GM23338 (cell line): Measurements from ENCODE around the gene DNM1L. TPM values are rescaled to one million over a fixed set of nuclear protein-coding genes. Genes with fewer than 3 reads are reported as not detected.

Source experiments
- ATAC-seq: fragments of 200-7000 bp; cut with Tn5 transposase; 3 replicates; pipeline ENCODE4 v1.9.1; 2020
- DNase-seq: peaks from one replicate; pipeline ENCODE4 v3.0.0-alpha.2; 2015; ENCODE audit warnings: low spot score
- H2AFZ ChIP-seq: fragments of 200-600 bp; sonication (generic); 2 replicates; pipeline ENCODE4 v1.8.0; 2016; ENCODE audit warnings: antibody characterized with exemption, mild to moderate bottlenecking, moderate library complexity
- H3F3A ChIP-seq: fragments of 200-600 bp; sonication (generic); replicated peaks from 2 replicates; pipeline ENCODE4 v1.8.0; 2017; ENCODE audit warnings: antibody characterized with exemption, mixed run types, low read depth
- H3K27ac ChIP-seq: fragments of 200-600 bp; sonication (generic); 2 replicates; pipeline ENCODE4 v1.6.1; 2016; ENCODE audit warnings: low read depth
- H3K27me3 ChIP-seq: fragments of 200-600 bp; sonication (generic); 2 replicates; pipeline ENCODE4 v1.8.0; 2016; ENCODE audit warnings: mild to moderate bottlenecking, mixed run types, moderate library complexity; ENCODE audit not compliant: insufficient read depth
- H3K36me3 ChIP-seq: fragments of 200-600 bp; sonication (generic); 2 replicates; pipeline ENCODE4 v1.8.0; 2016; ENCODE audit warnings: mild to moderate bottlenecking; ENCODE audit not compliant: insufficient read depth
- H3K4me1 ChIP-seq: fragments of 200-600 bp; sonication (generic); 2 replicates; pipeline ENCODE4 v1.8.0; 2016; ENCODE audit warnings: mild to moderate bottlenecking, moderate library complexity; ENCODE audit not compliant: insufficient read depth
- H3K4me2 ChIP-seq: fragments of 200-600 bp; sonication (generic); 2 replicates; pipeline ENCODE4 v1.7.1; 2017; ENCODE audit warnings: mixed run types
- H3K4me3 ChIP-seq: fragments of 200-600 bp; sonication (generic); 2 replicates; pipeline ENCODE4 v1.6.1; 2016; ENCODE audit warnings: mixed run types
- H3K79me2 ChIP-seq: fragments of 200-600 bp; sonication (generic); replicated peaks from 2 replicates; pipeline ENCODE4 v1.8.0; 2017; ENCODE audit warnings: mild to moderate bottlenecking; ENCODE audit not compliant: insufficient read depth
- H3K9me2 ChIP-seq: fragments of 200-600 bp; sonication (generic); 2 replicates; pipeline ENCODE4 v1.8.0; 2017; ENCODE audit not compliant: insufficient read depth
- H4K20me1 ChIP-seq: fragments of 200-600 bp; sonication (generic); replicated peaks from 2 replicates; pipeline ENCODE4 v1.8.0; 2017; ENCODE audit warnings: mild to moderate bottlenecking; ENCODE audit not compliant: insufficient read depth
- H3K27ac Mint-ChIP-seq: 2 replicates; pipeline ENCODE4 v1.8.0; 2020; ENCODE audit warnings: inconsistent platforms, mild to moderate bottlenecking, moderate library complexity, mixed read lengths
- H3K27me3 Mint-ChIP-seq: 3 replicates; pipeline ENCODE4 v1.8.0; 2022; ENCODE audit warnings: low read depth, mild to moderate bottlenecking, moderate library complexity, mixed read lengths, inconsistent platforms; ENCODE audit not compliant: insufficient read depth, poor library complexity
- H3K36me3 Mint-ChIP-seq: 3 replicates; pipeline ENCODE4 v1.8.0; 2021; ENCODE audit warnings: low read depth, mild to moderate bottlenecking, inconsistent platforms, moderate library complexity, mixed read lengths
- H3K4me1 Mint-ChIP-seq: 3 replicates; pipeline ENCODE4 v1.8.0; 2020; ENCODE audit warnings: mild to moderate bottlenecking, inconsistent platforms, mixed read lengths
- H3K4me3 Mint-ChIP-seq: 3 replicates; pipeline ENCODE4 v1.8.0; 2021; ENCODE audit warnings: moderate library complexity, mild to moderate bottlenecking, inconsistent platforms, mixed read lengths
- H3K9me3 Mint-ChIP-seq: 3 replicates; pipeline ENCODE4 v1.8.0; 2020; ENCODE audit warnings: moderate library complexity, mild to moderate bottlenecking, inconsistent platforms, mixed read lengths
- CREB1 ChIP-seq: fragments of 250-450 bp; sonication (Bioruptor Pico); IDR thresholded peaks from 2 replicates; pipeline ENCODE4 v1.5.0; 2020; ENCODE audit warnings: low read depth, mild to moderate bottlenecking, moderate library complexity
- ETS1 ChIP-seq: IDR thresholded peaks from 2 replicates; pipeline ENCODE4 v1.6.1; 2016; ENCODE audit warnings: antibody characterized with exemption
- EZH2 ChIP-seq: fragments of 200-600 bp; sonication (generic); IDR thresholded peaks from one replicate; pipeline ENCODE4 v1.8.0; 2017; ENCODE audit warnings: antibody characterized with exemption, mild to moderate bottlenecking, low read depth; ENCODE audit not compliant: unreplicated experiment
- EZH2phosphoT487 ChIP-seq: fragments of 200-600 bp; sonication (generic); IDR thresholded peaks from one replicate; pipeline ENCODE4 v1.8.1; 2018; ENCODE audit warnings: antibody characterized with exemption; ENCODE audit not compliant: unreplicated experiment
- JUNB ChIP-seq: IDR thresholded peaks from one replicate; pipeline ENCODE4 v1.6.1; 2016; ENCODE audit warnings: antibody characterized with exemption; ENCODE audit not compliant: unreplicated experiment
- NANOG ChIP-seq: IDR thresholded peaks from 2 replicates; pipeline ENCODE4 v1.6.1; 2016; ENCODE audit warnings: antibody characterized with exemption, borderline replicate concordance
- POLR2AphosphoS5 ChIP-seq: IDR thresholded peaks from 2 replicates; pipeline ENCODE4 v1.6.1; 2016; ENCODE audit warnings: antibody characterized with exemption, low read depth
- STAT1 ChIP-seq: IDR thresholded peaks from one replicate; pipeline ENCODE4 v1.6.1; 2016; ENCODE audit warnings: antibody characterized with exemption; ENCODE audit not compliant: unreplicated experiment
- ZNF114 ChIP-seq: fragments of 250-450 bp; sonication (Bioruptor Pico); IDR thresholded peaks from 2 replicates; pipeline ENCODE4 v1.5.0; 2020; ENCODE audit warnings: mild to moderate bottlenecking, moderate library complexity
- ZNF331 ChIP-seq: fragments of 250-450 bp; sonication (Bioruptor Pico); IDR thresholded peaks from 2 replicates; pipeline ENCODE4 v1.5.0; 2020; ENCODE audit warnings: low read depth, mild to moderate bottlenecking, moderate library complexity
- ZNF462 ChIP-seq: fragments of 250-450 bp; sonication (Bioruptor Pico); IDR thresholded peaks from 2 replicates; pipeline ENCODE4 v1.5.0; 2020; ENCODE audit warnings: mild to moderate bottlenecking, moderate library complexity
- polyA plus RNA-seq: library from polyadenylated mRNA; unstranded; fragments of >200 nt; fragmentation: Nextera tagmentation; extraction: Ambion mirVana; gene quantifications from 2 replicates; pipeline ENCODE4 v1.2.1, GENCODE V29; 2016
- total RNA-seq: library from RNA; depleted of rRNA; stranded (reverse); fragments of >200 nt; shearing (Covaris generic); gene quantifications from 2 replicates; pipeline ENCODE4 v1.2.3, GENCODE V29; 2014
- TF ChIP-seq, protein P1 (sequence below), 2 experiments: fragments of 200-600 bp in 1 of 2; sonication (generic) in 1 of 2; conservative IDR thresholded peaks; 2 replicates each; pipeline versions ENCODE4 v1.5.1 to v1.6.1; 2016 to 2017; ENCODE audit warnings: antibody characterized with exemption in 2 of 2, low read depth in 2 of 2, mild to moderate bottlenecking in 2 of 2, moderate library complexity in 1 of 2
- TF ChIP-seq, protein P2 (sequence below): IDR thresholded peaks from one replicate; pipeline ENCODE4 v1.6.1; 2018; ENCODE audit warnings: antibody characterized with exemption; ENCODE audit not compliant: unreplicated experiment

The DNM1L gene
- total and polyA plus RNA-seq, 2 experiments from 2014 or later: 72.2 to 94.8 TPM

DNA sequence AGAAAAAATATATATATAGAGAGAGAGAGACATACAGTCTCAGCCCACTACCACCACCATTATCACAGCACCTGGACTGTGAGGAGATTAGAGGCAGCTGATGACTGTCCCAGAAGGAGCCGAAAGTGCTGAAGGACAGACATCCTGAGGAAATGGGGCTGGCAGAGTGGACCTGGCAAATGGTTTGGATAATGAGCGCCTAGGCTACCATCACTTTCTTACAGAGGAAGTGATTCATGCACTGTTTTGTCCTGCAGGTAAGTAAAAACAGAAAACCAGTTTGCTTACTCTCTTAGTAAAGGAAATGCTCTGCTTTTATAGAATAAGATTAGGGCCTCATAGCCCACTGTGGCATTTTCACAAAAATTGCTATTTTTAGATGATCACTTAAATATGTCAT is 28.6 kb upstream of the DNM1L start:
- no peak for DNase-seq
- H3K9me2 ChIP-seq: no peaks in the 10 kb centered on the region

More for the DNA sequence above, 28.6 kb upstream of the DNM1L start:
- Histone ChIP-seq H3K36me3 (no peaks in the 10 kb centered on the region), H3K4me1 (no peaks in the 10 kb centered on the region; the same call in 1 of the 2 replicates), H4K20me1 (no peaks in the 10 kb centered on the region), H2AFZ (no peak overlapping the region), H3K27me3 (no peaks in the 10 kb centered on the region), H3K4me3 (no peak overlapping the region), H3K4me2 (no peak overlapping the region), H3F3A (0 out of 2 replicates have a peak, but pooled peaks cover 5% of the 10 kb centered on the region), H3K79me2 (no peaks in the 10 kb centered on the region), H3K27ac (no peak overlapping the region)
- TF ChIP-seq ETS1 (no peak), STAT1 (no peak), ZNF331 (CRISPR knock-in tag) (no peak), CREB1 (no peak), ZNF462 (CRISPR knock-in tag) (no peak), JUNB (no peak), EZH2phosphoT487 (no peak), ZNF114 (CRISPR knock-in tag) (no peak), POLR2AphosphoS5 (no peak), EZH2 (no peak), NANOG (no peak)
- TF ChIP-seq, protein P1, sequence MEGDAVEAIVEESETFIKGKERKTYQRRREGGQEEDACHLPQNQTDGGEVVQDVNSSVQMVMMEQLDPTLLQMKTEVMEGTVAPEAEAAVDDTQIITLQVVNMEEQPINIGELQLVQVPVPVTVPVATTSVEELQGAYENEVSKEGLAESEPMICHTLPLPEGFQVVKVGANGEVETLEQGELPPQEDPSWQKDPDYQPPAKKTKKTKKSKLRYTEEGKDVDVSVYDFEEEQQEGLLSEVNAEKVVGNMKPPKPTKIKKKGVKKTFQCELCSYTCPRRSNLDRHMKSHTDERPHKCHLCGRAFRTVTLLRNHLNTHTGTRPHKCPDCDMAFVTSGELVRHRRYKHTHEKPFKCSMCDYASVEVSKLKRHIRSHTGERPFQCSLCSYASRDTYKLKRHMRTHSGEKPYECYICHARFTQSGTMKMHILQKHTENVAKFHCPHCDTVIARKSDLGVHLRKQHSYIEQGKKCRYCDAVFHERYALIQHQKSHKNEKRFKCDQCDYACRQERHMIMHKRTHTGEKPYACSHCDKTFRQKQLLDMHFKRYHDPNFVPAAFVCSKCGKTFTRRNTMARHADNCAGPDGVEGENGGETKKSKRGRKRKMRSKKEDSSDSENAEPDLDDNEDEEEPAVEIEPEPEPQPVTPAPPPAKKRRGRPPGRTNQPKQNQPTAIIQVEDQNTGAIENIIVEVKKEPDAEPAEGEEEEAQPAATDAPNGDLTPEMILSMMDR (conservative IDR thresholded peaks at IDR 0.05; ENCODE audit: low read depth in 2 of 2): no peak
- TF ChIP-seq, protein P2, sequence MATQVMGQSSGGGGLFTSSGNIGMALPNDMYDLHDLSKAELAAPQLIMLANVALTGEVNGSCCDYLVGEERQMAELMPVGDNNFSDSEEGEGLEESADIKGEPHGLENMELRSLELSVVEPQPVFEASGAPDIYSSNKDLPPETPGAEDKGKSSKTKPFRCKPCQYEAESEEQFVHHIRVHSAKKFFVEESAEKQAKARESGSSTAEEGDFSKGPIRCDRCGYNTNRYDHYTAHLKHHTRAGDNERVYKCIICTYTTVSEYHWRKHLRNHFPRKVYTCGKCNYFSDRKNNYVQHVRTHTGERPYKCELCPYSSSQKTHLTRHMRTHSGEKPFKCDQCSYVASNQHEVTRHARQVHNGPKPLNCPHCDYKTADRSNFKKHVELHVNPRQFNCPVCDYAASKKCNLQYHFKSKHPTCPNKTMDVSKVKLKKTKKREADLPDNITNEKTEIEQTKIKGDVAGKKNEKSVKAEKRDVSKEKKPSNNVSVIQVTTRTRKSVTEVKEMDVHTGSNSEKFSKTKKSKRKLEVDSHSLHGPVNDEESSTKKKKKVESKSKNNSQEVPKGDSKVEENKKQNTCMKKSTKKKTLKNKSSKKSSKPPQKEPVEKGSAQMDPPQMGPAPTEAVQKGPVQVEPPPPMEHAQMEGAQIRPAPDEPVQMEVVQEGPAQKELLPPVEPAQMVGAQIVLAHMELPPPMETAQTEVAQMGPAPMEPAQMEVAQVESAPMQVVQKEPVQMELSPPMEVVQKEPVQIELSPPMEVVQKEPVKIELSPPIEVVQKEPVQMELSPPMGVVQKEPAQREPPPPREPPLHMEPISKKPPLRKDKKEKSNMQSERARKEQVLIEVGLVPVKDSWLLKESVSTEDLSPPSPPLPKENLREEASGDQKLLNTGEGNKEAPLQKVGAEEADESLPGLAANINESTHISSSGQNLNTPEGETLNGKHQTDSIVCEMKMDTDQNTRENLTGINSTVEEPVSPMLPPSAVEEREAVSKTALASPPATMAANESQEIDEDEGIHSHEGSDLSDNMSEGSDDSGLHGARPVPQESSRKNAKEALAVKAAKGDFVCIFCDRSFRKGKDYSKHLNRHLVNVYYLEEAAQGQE: no peak
- Mint-ChIP-seq H3K27me3 (peaks cover 5% of the 10 kb centered on the region), H3K4me3 (no peak overlapping the region), H3K4me1 (no peaks in the 10 kb centered on the region; the same call in 2 of the 3 replicates), H3K36me3 (no peaks in the 10 kb centered on the region; the same call in 2 of the 3 replicates), H3K27ac (no peak overlapping the region), H3K9me3 (no peaks in the 10 kb centered on the region)
- no peak for ATAC-seq
